G401.6 (cell line): ENCODE results near the gene HK1.
"Not testable (repeated sequence)": the region's sequence is repeated elsewhere in the genome, so short reads cannot be mapped to it uniquely, and the experiment has no call there.

Experiments used
- FAIRE-seq: peaks from 2 replicates; lab custom pipeline; 2012; peaks lifted over from hg19 to GRCh38; lab: Jason Lieb, UNC

Gene HK1

DNA sequence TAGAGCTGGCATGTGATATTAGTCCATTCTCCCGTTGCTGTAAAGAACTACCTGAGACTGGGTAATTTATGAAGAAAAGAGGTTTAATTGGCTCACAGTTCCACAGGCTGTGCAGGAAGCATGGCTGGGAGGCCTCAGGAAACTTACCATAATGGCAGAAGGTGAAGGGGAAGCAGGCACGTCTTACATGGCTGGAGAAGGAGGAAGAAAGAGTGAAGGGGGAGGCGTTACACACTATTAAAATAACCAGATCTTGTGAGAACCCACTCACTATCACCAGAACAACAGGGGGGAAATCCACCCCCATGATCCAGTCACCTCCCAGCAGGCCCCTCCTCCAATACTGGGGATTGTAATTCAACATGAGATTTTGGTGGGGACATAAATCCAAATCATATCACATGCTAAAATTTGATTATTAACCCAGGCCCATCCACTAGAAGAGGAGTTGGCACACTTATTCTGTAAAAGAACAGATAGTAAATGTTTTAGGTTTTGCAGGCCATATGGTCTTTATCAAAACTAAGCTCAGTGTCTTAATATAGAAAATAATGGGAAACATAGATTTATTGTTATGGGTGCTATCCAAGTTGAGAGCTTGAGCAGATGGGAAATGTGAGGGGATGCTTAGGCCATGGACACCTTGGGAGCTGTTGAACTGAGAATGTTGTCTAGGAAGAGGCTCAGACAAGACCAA, 18.6 kb upstream of the HK1 start:
- FAIRE-seq: no peak

DNA sequence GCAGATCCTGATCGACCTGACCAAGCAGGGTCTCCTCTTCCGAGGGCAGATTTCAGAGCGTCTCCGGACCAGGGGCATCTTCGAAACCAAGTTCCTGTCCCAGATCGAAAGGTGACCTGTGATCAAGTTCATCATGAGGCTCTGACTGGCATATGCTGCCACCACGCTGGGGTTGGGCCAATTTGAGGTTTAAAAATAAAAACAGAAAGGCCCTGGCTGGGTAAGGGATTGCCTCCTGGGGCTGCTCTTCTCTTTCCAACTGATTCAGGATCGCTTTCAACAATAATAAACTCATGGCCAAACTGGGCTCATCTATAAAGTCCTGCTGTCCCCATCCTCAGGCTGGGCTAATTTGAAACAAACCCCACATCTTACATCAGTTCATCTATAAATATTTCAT, 17.1 kb upstream of the HK1 start:
- no peak for FAIRE-seq

DNA sequence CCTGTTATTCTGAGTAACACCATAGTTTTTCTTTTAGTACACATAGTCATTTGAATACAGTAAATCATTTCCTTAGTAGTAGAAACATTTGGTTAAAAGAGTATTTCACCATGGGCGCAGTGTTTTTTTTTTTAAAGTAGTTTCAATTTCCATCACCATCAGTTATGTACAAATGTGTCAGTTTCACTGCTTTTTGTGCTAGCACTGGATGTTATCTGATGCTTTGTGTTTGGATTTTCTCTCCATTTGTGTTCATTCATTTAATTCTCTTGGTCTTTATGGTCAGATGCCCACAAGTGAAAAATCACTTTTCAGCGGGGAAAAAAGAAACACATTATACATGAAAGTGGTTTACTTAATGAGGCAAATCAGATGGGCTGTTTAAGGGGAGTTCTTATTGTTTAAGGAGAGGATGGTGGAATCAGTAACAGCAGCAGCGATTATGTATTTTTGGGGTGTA, 16.0 kb upstream of the HK1 start:
- no peak for FAIRE-seq

DNA sequence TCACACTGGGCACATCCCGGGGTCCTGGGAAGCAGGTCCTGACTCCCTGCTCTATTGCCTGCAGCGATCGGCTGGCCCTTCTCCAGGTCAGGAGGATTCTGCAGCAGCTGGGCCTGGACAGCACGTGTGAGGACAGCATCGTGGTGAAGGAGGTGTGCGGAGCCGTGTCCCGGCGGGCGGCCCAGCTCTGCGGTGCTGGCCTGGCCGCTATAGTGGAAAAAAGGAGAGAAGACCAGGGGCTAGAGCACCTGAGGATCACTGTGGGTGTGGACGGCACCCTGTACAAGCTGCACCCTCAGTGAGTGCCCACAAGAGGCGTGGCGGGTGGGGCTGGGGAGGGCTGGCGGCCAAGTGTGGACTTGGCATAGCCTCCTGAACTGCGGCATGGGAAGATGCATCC, 12.8 kb upstream of the HK1 start:
- FAIRE-seq: no peak

DNA sequence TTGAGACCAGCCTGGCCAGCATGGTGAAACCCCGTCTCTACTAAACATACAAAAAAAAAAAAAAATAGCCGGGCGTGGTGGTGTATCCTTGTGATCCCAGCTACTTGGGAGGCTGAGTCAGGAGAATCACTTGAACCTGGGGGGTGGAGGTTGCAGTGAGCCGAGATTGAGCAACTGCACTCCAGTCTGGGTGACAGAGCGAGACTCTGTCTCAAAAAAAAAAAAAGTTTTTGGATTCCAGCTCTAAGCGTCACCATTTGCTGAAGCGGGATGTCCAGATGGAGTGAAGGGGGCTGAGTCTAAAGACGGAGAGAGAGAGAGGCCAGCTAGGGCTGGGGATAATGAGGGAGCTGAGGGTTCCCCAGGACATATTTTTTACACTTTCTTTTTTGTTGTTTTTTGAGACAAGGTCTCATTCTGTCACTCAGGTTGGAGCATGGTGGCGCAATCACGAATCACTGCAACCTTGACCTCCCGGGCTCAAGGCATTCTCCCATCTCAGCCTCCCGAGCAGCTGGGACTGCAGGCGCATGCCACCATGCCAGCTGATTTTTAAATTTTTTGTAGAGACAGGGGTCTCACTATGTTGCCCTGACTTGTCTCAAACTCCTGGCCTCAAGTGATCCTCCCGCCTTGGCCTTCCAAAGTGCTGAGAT, 9.4 kb upstream of the HK1 start:
- no peak for FAIRE-seq

DNA sequence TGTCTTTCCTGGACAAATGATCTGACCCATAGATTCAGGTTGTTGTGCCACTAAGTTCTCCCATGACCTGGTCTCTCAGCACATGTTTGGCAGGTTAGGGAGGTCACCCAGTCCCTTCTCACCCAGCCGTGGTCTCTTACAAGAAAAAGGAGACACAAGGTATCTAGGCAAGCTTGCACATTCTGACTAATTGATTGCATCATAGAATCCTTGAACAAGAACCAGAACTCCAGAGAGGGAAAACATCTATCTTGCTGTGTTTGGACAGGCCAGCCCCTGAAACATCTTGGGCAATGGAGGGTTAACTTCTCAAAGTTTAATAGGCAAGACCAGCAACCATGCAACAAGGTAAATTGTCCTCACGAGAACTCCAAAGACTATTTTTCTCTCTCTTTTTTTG, 8.5 kb upstream of the HK1 start:
- no peak for FAIRE-seq

DNA sequence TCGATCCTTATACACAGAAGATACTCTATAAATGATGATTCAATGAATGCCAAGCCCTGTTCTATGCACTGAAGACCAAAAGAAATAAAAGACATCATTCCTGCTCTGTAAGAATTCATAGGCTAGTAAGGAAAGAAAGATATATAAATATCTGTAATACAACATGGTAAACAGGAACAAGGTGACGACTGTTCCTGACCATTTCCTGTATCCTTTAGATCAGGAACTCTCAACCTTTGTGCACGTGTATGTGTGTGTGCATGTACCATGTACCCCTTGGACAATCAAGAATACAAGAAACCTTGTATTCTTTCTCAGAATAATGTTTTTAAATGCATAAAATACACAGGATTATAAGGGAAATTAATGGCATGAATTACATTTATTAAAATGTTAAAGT, 7.3 kb upstream of the HK1 start:
- no peak for FAIRE-seq

DNA sequence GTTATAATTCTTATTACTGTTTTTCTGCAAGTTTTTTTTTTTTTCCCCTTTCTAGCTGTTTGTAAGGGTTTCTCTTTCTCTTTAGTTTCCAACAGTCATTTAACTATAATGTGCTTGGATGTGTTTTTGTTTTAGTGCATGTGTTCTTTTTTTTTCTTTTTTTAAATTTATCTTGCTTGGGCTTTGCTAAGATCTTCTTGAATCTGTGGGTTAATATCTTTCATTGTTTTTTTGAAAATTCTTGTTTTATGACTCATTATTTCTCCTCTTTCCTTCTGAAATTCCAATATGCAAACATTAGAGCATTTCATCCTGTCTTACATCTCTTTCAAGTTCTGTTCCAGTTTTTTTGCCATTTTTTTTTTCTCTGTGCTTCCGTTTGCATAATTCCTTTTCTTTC, 5.7 kb upstream of the HK1 start:
- FAIRE-seq: peak; percentile 40

DNA sequence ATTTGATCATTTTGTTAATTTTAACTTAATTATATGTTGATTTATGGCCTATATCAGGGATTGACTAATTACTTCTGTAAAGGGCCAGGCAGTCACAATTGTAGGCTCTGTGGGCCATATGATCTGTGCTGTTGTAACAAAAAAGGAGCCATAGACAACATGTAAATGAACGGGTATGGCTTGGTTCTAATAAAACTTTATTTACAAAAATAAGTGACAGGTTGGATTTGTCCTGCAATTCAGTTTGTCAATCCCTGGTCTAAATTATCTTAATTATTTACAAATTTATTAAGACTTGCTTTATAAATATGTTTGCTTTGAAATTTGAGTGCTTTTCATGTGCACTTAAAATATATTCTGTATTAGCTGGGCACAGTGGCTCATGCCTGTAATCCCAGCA, 2.9 kb upstream of the HK1 start:
- FAIRE-seq: no peak

DNA sequence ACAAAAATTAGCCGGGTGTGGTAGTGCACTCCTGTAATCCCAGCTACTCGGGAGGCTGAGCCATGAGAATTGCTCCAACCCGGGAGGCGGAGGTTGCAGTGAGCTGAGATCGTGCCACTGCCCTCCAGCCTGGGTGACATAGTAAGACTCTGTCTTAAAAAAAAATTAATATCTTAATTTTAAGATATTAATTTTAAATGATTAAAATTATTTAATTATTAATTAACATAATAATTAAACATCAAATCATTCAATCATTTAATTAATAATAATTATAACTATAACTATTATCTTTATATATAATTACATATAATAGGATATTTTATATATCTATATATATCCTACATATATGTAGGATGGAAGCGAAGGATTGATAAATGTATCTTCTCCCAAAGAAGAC, 1.8 kb upstream of the HK1 start:
- FAIRE-seq: peak; percentile 94

DNA sequence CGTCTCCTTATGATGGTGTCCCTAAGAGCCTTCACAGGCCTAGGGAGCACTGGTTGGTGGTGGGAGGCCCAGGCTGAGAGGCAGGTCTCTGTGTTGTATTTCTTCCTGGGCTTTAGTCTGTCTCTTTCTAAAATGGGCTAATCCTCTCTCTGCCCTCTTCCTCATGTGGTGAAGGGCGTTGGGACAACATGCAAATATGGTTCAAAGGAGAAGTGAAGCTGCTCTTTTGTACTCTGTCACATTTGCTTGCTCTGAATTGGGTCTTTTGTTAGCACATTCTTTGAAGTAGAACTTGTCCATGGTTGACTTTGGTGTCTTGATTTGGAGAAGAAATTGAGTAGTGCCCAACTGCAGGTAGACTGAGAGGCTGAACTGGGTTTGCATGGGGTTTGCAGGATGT, 814 bp downstream of the HK1 start:
- no peak for FAIRE-seq

DNA sequence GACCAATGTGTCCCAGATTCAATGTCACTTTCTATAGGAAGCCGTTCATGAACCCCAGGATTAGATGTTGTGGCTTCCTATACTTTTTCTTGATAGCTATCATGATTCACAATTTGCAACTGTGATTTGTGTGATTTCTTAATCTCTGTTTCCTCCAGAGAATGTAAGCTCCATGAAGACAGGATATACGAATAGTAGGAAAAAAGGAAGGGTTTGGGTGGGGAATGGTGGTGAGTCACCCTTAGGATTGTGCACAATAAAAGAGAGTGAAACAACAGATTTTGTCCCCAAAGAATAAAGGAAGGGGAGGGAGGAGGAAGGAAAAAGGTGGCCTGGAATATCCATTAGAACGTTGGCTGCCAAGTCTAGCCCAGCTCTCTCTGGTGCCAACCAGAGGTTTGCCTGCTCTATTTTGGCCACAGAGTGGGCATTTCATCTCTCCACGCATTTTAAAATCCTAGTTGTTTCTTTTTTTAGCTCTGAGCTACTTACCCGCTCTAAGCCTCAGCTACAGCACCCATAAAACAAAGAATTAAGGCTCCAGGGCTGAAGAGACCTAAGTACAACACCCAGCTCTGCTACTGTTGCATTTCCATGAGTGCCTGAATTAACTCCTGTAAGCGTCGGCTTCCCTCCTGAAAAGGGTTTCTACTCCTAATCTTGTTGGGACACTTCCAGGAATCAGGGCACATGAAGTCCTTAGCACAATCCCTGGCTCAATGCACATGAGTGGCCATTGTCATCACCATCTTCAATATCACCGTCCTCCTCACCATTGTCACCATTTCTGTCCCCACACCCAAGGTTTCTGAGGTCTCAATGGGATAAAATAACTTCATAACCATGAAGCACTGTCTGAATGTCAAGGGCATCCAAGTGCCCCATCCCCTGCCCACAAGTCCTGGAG, 3.5 kb downstream of the HK1 start:
- FAIRE-seq: no peak

DNA sequence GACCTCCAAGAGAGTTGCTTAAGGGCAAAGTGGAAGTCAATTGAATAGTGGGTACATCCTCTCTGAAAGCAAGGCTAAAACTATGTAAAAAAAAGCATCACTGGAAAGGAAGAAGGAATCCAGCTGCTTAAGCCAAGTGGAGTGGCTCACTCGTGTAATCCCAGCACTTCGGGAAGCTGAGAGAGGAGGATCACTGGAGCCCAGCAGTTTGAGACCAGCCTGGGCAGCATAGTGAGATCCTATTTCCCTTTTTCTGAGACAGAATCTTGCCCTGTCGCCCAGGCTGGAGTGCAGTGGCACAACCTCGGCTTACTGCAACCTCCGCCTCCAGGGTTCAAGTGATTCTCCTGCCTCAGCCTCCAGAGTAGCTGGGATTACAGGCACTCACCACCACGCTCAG, 6.1 kb downstream of the HK1 start:
- FAIRE-seq: not testable (repeated sequence)

DNA sequence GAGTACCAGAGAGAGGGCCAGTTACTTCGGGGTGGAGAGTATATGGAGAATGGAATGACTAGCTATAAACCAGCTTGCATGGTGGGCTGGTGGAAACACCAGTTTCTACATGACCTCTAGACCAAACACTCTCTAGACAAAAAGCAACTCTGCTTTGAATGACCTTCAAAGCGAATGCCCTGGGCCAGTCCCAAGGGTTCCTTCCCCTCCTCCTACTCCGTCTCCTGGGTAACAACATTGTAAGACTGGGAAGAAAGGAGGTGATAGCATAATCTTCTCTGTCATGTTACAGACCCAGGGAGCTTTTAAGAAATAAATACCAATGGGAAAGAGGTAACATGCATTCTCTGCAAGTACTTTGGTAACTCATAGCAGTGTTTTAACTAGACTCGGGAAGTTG, 7.4 kb downstream of the HK1 start:
- FAIRE-seq: no peak

DNA sequence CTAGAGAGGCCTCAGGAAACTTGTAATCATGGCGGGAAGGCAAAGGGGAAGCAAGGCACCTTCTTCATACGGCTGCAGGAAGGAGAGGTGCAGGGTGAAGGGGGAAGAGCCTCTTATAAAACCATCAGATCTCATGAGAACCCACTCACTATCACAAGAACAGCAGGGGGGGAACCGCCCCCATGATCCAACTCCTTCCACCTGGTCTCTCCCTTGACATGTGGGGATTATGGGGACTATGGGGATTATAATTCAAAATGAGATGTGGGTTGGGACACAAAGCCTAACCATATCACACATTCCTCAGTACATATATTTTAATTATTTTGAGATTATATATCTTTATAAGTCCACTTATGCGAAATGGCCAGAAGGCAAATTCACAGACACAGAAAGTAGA, 8.9 kb downstream of the HK1 start:
- no peak for FAIRE-seq

DNA sequence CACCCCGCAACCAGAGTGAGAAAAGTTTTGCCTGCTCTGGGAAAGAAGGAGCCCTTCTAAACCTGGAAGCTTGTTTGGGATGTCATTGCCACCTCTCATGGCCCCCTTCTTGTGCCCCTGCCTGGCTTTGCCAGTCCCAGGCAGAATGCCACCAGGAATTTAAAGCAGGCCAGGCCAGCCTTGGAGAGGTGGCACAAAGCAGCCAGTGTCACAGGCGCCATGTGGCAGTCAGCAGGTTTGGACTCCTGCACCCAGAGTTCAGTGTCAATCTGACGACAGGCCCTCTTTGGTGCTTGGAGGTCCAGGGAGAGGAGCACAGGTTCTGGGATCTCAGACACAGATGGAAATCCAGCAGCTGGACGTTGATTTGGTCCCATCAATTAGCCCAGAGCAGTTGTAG, 12.7 kb downstream of the HK1 start:
- no peak for FAIRE-seq

DNA sequence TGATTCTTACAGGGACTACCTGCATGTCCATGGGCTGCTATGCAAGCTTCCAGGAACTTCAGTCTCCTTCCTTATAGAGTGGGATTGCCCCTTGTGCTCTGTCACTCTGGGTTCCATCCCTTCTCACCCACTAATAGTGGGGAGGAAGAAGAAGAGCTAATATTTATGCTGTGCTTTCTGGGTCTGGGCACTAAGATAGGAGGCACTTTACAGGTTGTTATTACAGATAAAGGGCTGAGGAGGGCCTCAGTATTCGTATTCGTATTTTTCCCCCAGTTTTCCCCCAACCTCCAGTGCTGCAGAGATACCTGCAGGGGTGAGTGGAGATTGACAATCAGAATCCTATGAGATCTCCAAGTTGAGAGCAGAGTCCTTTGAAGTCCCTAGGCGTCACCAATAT, 14.2 kb downstream of the HK1 start:
- no peak for FAIRE-seq

DNA sequence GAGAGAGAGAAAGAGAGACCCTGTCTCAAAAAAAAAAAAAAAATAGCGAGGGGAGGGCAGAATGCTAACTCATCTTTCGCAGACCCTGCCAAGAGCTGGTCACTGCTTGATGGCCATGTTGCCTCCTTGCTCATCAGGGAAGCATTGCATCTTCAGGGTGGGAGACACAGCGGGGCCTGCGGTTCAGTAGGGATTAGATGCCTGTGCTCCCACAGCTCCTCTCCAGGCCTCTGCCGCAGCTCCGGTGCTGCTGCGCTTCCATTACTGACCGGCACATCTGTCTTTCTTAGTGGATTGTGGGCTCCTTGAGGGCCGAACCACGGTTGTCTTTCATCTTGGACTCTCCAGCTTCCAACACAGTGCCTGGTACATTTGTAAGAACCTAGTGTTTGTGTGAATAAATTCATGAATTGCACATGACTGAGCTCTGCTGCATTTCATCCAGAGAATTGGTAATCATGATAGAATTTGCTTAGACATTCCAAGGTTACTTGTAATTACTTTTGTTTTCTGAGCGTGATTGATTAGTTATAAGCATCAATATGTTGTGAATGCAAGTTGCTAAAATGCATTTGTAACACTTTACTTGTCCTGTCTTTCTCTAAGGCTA, 16.8 kb downstream of the HK1 start:
- FAIRE-seq: no peak

DNA sequence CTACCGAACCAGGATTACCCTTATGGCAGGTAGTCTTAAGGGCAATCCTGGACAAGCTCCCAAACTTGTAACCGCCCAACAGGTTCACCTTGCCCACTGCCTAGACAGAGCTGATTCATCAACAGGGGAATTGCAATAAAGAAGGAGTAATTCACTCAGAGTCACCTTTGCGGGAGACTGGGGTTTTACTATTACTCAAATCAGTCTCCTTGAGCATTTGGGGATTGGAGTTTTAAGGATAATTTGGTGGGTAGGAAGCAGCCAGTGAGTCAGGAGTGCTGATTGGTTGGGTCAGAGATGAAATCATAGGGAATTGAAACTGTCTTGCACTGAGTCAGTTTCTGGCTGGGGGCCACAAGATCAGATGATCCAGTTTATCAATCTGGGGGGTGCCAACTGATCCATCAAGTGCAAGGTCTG, 25.3 kb downstream of the HK1 start:
- no peak for FAIRE-seq

DNA sequence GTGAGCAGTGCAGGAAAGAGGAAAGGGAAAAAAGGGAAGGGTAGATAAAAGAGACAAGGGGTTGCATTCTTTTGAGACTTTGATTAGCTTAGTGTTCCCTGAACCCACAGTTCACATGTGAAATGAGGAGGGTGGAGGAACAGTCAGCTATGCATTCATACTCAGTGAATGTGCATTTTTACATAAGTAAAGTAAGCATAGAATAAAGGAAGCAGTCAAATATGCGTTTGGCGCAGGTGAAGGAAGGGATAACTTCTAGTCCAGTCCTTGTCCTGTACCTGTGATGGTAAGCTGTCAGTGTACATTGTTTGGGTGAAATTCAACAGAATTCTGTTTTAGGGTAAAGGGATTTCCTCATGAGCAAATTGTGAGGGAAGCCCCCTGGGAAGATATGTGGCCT, 28.1 kb downstream of the HK1 start:
- FAIRE-seq: no peak

DNA sequence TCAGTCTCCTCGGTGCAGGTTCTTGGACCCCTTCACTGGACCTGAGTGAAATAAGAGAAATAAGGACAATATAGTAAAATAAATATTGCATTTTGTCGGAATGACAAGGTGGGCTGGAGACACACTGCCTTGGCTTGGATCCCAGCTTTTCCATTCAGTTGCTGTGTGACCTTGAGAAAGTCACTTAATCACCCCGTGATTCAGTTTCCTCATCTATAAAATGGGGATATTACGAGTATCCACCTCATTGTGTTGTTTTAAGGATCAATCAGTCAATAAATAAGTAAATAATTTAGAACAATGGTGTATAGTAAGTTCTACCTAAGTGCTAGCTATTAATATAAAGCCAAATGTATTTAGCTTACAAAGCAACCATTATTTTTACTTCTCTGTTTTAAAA, 29.1 kb downstream of the HK1 start:
- FAIRE-seq: no peak

DNA sequence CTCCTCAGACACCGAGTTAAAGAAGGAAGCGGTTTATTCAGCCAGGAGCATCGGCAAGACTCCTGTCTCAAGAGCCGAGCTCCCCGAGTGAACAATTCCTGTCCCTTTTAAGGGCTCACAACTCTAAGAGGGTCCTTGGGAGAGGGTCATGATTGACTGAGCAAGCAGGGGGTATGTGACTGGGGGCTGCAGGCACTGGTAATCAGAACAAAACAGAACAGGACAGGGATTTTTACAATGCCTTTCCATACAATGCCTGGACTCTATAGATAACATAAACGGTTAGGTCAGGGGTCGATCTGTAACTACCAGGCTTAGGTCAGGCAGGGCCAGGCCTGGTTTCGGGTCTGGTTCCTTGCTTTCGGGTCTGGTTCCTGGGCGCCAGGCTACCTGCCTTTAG, 30.0 kb downstream of the HK1 start:
- FAIRE-seq: not testable (repeated sequence)

DNA sequence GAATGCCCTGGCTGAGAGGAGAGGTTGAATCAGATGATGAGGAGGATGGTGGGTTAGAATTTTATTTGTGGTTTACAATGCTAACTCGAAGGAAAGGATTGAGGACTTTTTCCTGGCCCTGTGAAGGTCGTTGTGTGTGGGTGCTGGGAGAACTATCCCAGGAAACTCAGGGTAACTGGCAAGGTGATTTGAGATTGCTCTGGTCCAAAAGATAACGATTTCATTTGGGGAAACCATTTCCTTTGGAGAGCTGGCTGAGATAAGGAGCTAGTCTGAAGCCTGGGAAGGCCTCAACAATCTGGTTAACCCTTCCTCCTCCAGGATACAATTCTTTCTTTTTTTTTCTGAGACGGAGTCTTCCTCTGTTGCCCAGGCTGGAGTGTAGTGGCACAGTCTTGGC, 33.0 kb downstream of the HK1 start:
- no peak for FAIRE-seq
